ENCODE data around the gene PCSK4. TPM values are rescaled to one million over a fixed set of nuclear protein-coding genes. Genes with fewer than 3 reads are reported as not detected.

Gene PCSK4
- total RNA-seq, 1 experiment from 2014 or later = 6.4 TPM

GRCh38 chr19:1534972-1535371, 44.8 kb upstream of the PCSK4 start:
- no peaks in the 10 kb centered on the region for H3K4me1 Mint-ChIP-seq (ENCODE audit: low read depth, unreplicated experiment)
- no peaks in the 10 kb centered on the region for H3K4me1 ChIP-seq
- BruUV-seq (replicated peaks) = no TSS peak
- no peak overlapping the region for H3K4me3 Mint-ChIP-seq (ENCODE audit: unreplicated experiment)
- no peaks in the 10 kb centered on the region for H3K36me3 ChIP-seq (ENCODE audit: control insufficient read depth, insufficient read depth, low read length)
- no peak overlapping the region for H3K27ac Mint-ChIP-seq (ENCODE audit: unreplicated experiment)
- intact Hi-C loops (cut with micrococcal nuclease; ENCODE audit: unreplicated experiment) = no loop called here
- ChIA-PET CTCF (interaction anchor here (0.5 kb wide), 1 partner anchor 21 kb away, joined by 5 read pairs; no protein-coding TSS in a partner anchor), POLR2A (no interaction called here)
- no peak for DNase-seq
- H3K27me3 ChIP-seq (replicated peaks; ENCODE audit: control insufficient read depth, insufficient read depth, low read length) = no peaks in the 10 kb centered on the region
- peaks cover 5% of the 10 kb centered on the region for H3K36me3 Mint-ChIP-seq (ENCODE audit: insufficient read depth, unreplicated experiment)
- TF ChIP-seq, protein P1, sequence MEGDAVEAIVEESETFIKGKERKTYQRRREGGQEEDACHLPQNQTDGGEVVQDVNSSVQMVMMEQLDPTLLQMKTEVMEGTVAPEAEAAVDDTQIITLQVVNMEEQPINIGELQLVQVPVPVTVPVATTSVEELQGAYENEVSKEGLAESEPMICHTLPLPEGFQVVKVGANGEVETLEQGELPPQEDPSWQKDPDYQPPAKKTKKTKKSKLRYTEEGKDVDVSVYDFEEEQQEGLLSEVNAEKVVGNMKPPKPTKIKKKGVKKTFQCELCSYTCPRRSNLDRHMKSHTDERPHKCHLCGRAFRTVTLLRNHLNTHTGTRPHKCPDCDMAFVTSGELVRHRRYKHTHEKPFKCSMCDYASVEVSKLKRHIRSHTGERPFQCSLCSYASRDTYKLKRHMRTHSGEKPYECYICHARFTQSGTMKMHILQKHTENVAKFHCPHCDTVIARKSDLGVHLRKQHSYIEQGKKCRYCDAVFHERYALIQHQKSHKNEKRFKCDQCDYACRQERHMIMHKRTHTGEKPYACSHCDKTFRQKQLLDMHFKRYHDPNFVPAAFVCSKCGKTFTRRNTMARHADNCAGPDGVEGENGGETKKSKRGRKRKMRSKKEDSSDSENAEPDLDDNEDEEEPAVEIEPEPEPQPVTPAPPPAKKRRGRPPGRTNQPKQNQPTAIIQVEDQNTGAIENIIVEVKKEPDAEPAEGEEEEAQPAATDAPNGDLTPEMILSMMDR (IDR thresholded peaks at IDR 0.05; ENCODE audit: insufficient read depth in 1 of 2, low read depth in 1 of 2, low read length in 1 of 2, severe bottlenecking in 1 of 2, unreplicated experiment in 1 of 2) = no peak
- H3K27me3 Mint-ChIP-seq (ENCODE audit: insufficient read depth, unreplicated experiment) = no peaks in the 10 kb centered on the region
- H3K9me3 Mint-ChIP-seq (ENCODE audit: unreplicated experiment) = no peaks in the 10 kb centered on the region
- H3K4me3 ChIP-seq (ENCODE audit: low read depth, low read length) = no peak overlapping the region
- no peaks in the 10 kb centered on the region for H3K9me3 ChIP-seq

DNA sequence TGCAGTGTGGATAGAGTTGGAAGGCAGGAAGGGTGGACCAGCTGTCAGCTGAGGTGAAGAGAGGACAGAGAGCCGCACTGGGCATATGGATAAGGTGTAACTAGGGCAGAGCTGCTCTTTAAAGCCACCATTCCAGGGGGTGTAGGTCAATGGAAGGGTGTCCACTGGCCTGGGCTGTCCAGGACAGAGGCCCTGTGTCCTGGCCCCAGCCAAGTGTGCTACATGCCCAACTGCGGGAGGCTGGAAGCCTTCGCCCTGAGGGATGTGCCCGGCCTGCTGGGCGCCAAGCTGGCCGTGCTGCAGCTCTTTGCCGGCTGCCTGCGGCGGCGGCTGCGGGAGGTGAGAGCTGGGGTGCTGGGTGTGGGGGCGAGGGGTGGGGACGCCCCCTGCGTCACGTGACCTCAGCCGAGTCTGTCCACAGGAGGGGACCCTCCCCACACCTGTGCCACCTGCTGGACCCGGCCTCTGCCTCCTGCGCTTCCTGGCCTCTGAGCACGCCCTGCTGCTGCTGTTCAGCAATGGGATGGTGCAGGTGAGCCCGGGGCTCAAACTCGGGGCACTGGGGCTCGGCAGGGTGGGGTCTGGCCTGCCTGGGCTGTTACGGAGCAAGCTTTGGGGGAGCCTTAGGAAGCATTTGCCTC, 43.5 kb upstream of the PCSK4 start:
- Histone ChIP-seq H3K27me3 (replicated peaks; ENCODE audit: control insufficient read depth, insufficient read depth, low read length) (no peaks in the 10 kb centered on the region), H3K4me1 (no peaks in the 10 kb centered on the region), H3K9me3 (no peaks in the 10 kb centered on the region), H3K36me3 (ENCODE audit: control insufficient read depth, insufficient read depth, low read length) (no peaks in the 10 kb centered on the region), H3K4me3 (ENCODE audit: low read depth, low read length) (no peak overlapping the region)
- intact Hi-C loops (cut with micrococcal nuclease; ENCODE audit: unreplicated experiment) = no loop called here
- ChIA-PET CTCF (no interaction called here), POLR2A (interaction anchor here (0.6 kb wide), 1 partner anchor 199 kb away, joined by 7 read pairs; no protein-coding TSS in a partner anchor)
- Mint-ChIP-seq H3K36me3 (ENCODE audit: insufficient read depth, unreplicated experiment) (peaks cover 5% of the 10 kb centered on the region), H3K4me1 (ENCODE audit: low read depth, unreplicated experiment) (no peaks in the 10 kb centered on the region), H3K27me3 (ENCODE audit: insufficient read depth, unreplicated experiment) (no peaks in the 10 kb centered on the region), H3K9me3 (ENCODE audit: unreplicated experiment) (no peaks in the 10 kb centered on the region), H3K27ac (ENCODE audit: unreplicated experiment) (no peak overlapping the region), H3K4me3 (ENCODE audit: unreplicated experiment) (no peak overlapping the region)
- TF ChIP-seq, protein P1 (IDR thresholded peaks at IDR 0.05; ENCODE audit: insufficient read depth in 1 of 2, low read depth in 1 of 2, low read length in 1 of 2, severe bottlenecking in 1 of 2, unreplicated experiment in 1 of 2) = no peak
- DNase-seq = no peak
- no TSS peak for BruUV-seq (replicated peaks)

DNA sequence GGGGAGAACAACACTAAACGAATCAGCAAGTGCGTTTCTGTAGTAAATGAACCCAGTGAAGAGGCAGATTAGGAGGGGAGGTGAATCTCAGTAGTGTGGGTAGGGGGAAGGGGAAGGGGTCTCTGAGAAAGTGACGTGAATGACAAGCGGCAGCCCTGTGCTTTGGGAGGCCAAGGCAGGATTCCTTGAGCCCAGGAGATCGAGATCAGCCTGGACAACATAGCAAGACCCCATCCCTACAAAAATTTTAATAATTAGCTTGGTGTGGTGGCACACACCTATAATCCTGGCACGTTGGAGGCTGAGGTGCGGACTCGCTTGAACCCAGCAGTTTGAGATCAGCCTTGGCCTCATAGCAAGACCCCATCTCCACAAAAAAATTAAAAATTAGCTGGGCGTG, 41.9 kb upstream of the PCSK4 start:
- ChIA-PET POLR2A (no interaction called here), CTCF (interaction anchor here (0.7 kb wide), 1 partner anchor 140 kb away, joined by 5 read pairs; no protein-coding TSS in a partner anchor)
- no peak for DNase-seq
- no TSS peak for BruUV-seq (replicated peaks)
- no peak overlapping the region for H3K4me3 Mint-ChIP-seq (ENCODE audit: unreplicated experiment)
- intact Hi-C loops (cut with micrococcal nuclease; ENCODE audit: unreplicated experiment) = no loop called here
- Histone ChIP-seq H3K27me3 (replicated peaks; ENCODE audit: control insufficient read depth, insufficient read depth, low read length) (no peaks in the 10 kb centered on the region), H3K4me3 (ENCODE audit: low read depth, low read length) (no peak overlapping the region), H3K9me3 (no peaks in the 10 kb centered on the region), H3K4me1 (no peaks in the 10 kb centered on the region), H3K36me3 (ENCODE audit: control insufficient read depth, insufficient read depth, low read length) (no peaks in the 10 kb centered on the region)
- TF ChIP-seq, protein P1 (IDR thresholded peaks at IDR 0.05; ENCODE audit: insufficient read depth in 1 of 2, low read depth in 1 of 2, low read length in 1 of 2, severe bottlenecking in 1 of 2, unreplicated experiment in 1 of 2) = no peak
- no peaks in the 10 kb centered on the region for H3K4me1 Mint-ChIP-seq (ENCODE audit: low read depth, unreplicated experiment)
- H3K9me3 Mint-ChIP-seq (ENCODE audit: unreplicated experiment) = no peaks in the 10 kb centered on the region
- peaks cover 5% of the 10 kb centered on the region for H3K36me3 Mint-ChIP-seq (ENCODE audit: insufficient read depth, unreplicated experiment)
- no peak overlapping the region for H3K27ac Mint-ChIP-seq (ENCODE audit: unreplicated experiment)
- no peaks in the 10 kb centered on the region for H3K27me3 Mint-ChIP-seq (ENCODE audit: insufficient read depth, unreplicated experiment)
